K562 (cell line): ENCODE data around the gene SLMAP. TPM values are rescaled to one million over a fixed set of nuclear protein-coding genes. Genes with fewer than 3 reads are reported as not detected.

Experiments used
- ARNT ChIP-seq, 2 experiments: fragments of 450-650 bp; IDR thresholded peaks; 2 replicates each; pipeline ENCODE4 v1.6.1; 2016; ENCODE audit warnings: mild to moderate bottlenecking in 1 of 2
- BDP1 ChIP-seq: IDR thresholded peaks from 3 replicates; pipeline ENCODE4 v1.6.1; 2011; ENCODE audit not compliant: insufficient read length, insufficient read depth
- CTBP1 ChIP-seq: fragments of 450-650 bp; IDR thresholded peaks from 2 replicates; pipeline ENCODE4 v1.6.1; 2016; ENCODE audit warnings: borderline replicate concordance
- DPF2 ChIP-seq: fragments of 450-650 bp; IDR thresholded peaks from 2 replicates; pipeline ENCODE4 v1.6.1; 2016
- GABPA ChIP-seq: fragments of 200-800 bp; sonication (Bioruptor generic); conservative IDR thresholded peaks from 2 replicates; pipeline ENCODE4 v1.6.1; 2016; ENCODE audit warnings: low read depth, missing genetic modification characterization, missing compliant biosample characterization
- HOXB6 ChIP-seq: fragments of 250-450 bp; sonication (Bioruptor Pico); IDR thresholded peaks from 2 replicates; pipeline ENCODE4 v1.5.1; 2022; ENCODE audit warnings: mild to moderate bottlenecking, borderline replicate concordance
- MAFF ChIP-seq: IDR thresholded peaks from 2 replicates; pipeline ENCODE4 v1.6.1; 2012; ENCODE audit warnings: low read length, improper control_type of control experiment
- PKNOX1 ChIP-seq: fragments of 450-650 bp; IDR thresholded peaks from 2 replicates; pipeline ENCODE4 v1.6.1; 2016
- POLR3G ChIP-seq: IDR thresholded peaks from 2 replicates; pipeline ENCODE4 v1.6.1; 2011; ENCODE audit not compliant: insufficient read length, insufficient replicate concordance; ENCODE audit errors: extremely low read depth
- SNIP1 ChIP-seq: fragments of 450-650 bp; IDR thresholded peaks from 2 replicates; pipeline ENCODE4 v1.7.1; 2017; ENCODE audit warnings: low read depth, mild to moderate bottlenecking
- ZKSCAN1 ChIP-seq: fragments of 150-350 bp; IDR thresholded peaks from 2 replicates; pipeline ENCODE4 v1.6.1; 2016; ENCODE audit warnings: low read depth, low read length
- ZNF146 ChIP-seq: IDR thresholded peaks from one replicate; pipeline ENCODE4 v1.6.1; 2018; ENCODE audit warnings: missing compliant biosample characterization; ENCODE audit not compliant: unreplicated experiment
- ZNF165 ChIP-seq: fragments of 250-450 bp; sonication (Bioruptor Pico); IDR thresholded peaks from 2 replicates; pipeline ENCODE4 v1.4.0; 2020; ENCODE audit warnings: borderline replicate concordance
- ZNF740 ChIP-seq, 3 experiments: fragments of 200-800 bp in 1 of 3; sonication (Bioruptor generic) in 1 of 3; sonication (generic) in 1 of 3; formaldehyde crosslinking in 1 of 3; IDR thresholded peaks; 2 replicates each; pipeline versions ENCODE4 v1.6.1 to v1.8.0; 2016 to 2022; ENCODE audit warnings: mild to moderate bottlenecking in 2 of 3, missing compliant biosample characterization in 2 of 3, missing genetic modification characterization in 2 of 3, missing genetic modification reagents in 1 of 3
- polyA plus RNA-seq, 8 experiments: library from polyadenylated mRNA; depleted of rRNA in 4 of 8; stranded (reverse) in 5 of 8; unstranded in 3 of 8; fragments of >200 nt; fragmentation: Nextera tagmentation in 2 of 8; fragmentation: Illumina TruSeq in 1 of 8; extraction: Ambion mirVana in 2 of 8; extraction: Trizol in 1 of 8; gene quantifications; 2 replicates each; pipeline versions ENCODE4 v1.2.1 to v1.2.3, GENCODE V29; 2011 to 2014; ENCODE audit warnings: inconsistent platforms in 1 of 8, missing spikeins in 1 of 8
- total RNA-seq, 7 experiments: library from RNA; depleted of rRNA in 6 of 7; stranded (reverse); fragments of >200 nt in 6 of 7; fragmentation: Illumina TruSeq in 2 of 7; extraction: Trizol in 2 of 7; gene quantifications; 2 replicates each; pipeline versions ENCODE4 v1.2.1 to v1.2.3, GENCODE V29; 2011 to 2021; ENCODE audit warnings: low replicate concordance in 1 of 7
- TF ChIP-seq, protein P1 (sequence below): sonication (generic); IDR thresholded peaks from 2 replicates; pipeline ENCODE4 v1.6.1; 2016
- TF ChIP-seq, protein P2 (sequence below): fragments of 450-650 bp; IDR thresholded peaks from 2 replicates; pipeline ENCODE4 v1.7.1; 2018; ENCODE audit warnings: mild to moderate bottlenecking, low read depth; ENCODE audit not compliant: partially characterized antibody
- TF ChIP-seq, protein P3 (sequence below), 2 experiments: fragments of 450-650 bp in 1 of 2; sonication (generic) in 1 of 2; formaldehyde crosslinking in 1 of 2; IDR thresholded peaks in 1 of 2; conservative IDR thresholded peaks in 1 of 2; 2 replicates each; pipeline versions ENCODE4 v1.6.1 to v1.8.1; 2016 to 2023; ENCODE audit warnings: mild to moderate bottlenecking in 2 of 2, moderate library complexity in 2 of 2, inconsistent platforms in 1 of 2, missing genetic modification reagents in 1 of 2

Gene SLMAP
- total and polyA plus RNA-seq, 9 of the 15 experiments (the other 6 are each of a cell fraction or from before 2014, with no cell fraction given) = 12.1 to 50.7 (median 28.3) TPM

DNA sequence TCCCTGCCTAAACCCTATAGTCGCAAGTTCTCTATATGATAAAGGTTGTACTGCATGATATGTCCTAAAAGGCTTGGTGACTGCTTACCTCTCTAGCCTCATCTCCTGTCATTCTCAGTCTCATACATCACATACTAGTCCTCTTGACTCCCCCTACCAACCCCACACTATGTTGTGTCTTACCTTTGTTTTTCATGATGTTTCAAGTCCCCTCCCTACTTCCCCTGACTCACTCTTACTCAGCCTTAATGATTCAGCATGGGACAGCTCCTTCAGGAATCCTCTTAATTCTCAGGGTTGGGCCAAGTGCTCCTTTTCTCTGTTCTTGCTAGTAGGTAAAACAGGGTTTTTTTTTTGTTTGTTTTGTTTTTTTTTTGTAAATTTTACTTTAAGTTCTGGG is 49.6 kb downstream of the SLMAP start (continued):
- no peak for TF ChIP-seq GABPA (tag)
- TF ChIP-seq ZNF146 = no peak
- no peak for TF ChIP-seq ZNF740 (CRISPR knock-in tag; IDR thresholded peaks at IDR 0.05)
- TF ChIP-seq ZNF740 (tag; IDR thresholded peaks at IDR 0.05) = no peak
- no peak for TF ChIP-seq ZNF165
- TF ChIP-seq BDP1 = no peak
- no peak for TF ChIP-seq ZKSCAN1
- 0 out of 4 replicates have a peak, but pooled peaks of 1 of the 2 experiments have one; percentile 28 for TF ChIP-seq ARNT (IDR thresholded peaks at IDR 0.05)
- TF ChIP-seq DPF2 = peak; percentile 83
- TF ChIP-seq PKNOX1 = 0 out of 2 replicates have a peak, but pooled peaks have one; percentile 10
- 0 out of 2 replicates have a peak, but pooled peaks have one; percentile 24 for TF ChIP-seq CTBP1
- TF ChIP-seq, protein P1, sequence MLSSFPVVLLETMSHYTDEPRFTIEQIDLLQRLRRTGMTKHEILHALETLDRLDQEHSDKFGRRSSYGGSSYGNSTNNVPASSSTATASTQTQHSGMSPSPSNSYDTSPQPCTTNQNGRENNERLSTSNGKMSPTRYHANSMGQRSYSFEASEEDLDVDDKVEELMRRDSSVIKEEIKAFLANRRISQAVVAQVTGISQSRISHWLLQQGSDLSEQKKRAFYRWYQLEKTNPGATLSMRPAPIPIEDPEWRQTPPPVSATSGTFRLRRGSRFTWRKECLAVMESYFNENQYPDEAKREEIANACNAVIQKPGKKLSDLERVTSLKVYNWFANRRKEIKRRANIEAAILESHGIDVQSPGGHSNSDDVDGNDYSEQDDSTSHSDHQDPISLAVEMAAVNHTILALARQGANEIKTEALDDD = peak; percentile 90
- TF ChIP-seq MAFF = peak; percentile 74
- TF ChIP-seq POLR3G = no peak
- no peak for TF ChIP-seq SNIP1
- TF ChIP-seq, protein P2, sequence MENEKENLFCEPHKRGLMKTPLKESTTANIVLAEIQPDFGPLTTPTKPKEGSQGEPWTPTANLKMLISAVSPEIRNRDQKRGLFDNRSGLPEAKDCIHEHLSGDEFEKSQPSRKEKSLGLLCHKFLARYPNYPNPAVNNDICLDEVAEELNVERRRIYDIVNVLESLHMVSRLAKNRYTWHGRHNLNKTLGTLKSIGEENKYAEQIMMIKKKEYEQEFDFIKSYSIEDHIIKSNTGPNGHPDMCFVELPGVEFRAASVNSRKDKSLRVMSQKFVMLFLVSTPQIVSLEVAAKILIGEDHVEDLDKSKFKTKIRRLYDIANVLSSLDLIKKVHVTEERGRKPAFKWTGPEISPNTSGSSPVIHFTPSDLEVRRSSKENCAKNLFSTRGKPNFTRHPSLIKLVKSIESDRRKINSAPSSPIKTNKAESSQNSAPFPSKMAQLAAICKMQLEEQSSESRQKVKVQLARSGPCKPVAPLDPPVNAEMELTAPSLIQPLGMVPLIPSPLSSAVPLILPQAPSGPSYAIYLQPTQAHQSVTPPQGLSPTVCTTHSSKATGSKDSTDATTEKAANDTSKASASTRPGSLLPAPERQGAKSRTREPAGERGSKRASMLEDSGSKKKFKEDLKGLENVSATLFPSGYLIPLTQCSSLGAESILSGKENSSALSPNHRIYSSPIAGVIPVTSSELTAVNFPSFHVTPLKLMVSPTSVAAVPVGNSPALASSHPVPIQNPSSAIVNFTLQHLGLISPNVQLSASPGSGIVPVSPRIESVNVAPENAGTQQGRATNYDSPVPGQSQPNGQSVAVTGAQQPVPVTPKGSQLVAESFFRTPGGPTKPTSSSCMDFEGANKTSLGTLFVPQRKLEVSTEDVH = no peak
- TF ChIP-seq, protein P3, sequence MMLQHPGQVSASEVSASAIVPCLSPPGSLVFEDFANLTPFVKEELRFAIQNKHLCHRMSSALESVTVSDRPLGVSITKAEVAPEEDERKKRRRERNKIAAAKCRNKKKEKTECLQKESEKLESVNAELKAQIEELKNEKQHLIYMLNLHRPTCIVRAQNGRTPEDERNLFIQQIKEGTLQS (IDR thresholded peaks at IDR 0.05) = peak; percentile 79
- TF ChIP-seq, protein P3 (CRISPR knock-in tag; conservative IDR thresholded peaks at IDR 0.05) = 0 out of 2 replicates have a peak, but pooled peaks have one; percentile 45
- TF ChIP-seq HOXB6 (CRISPR knock-in tag) = no peak
